A549 (cell line): ENCODE results near the gene FHIT. TPM values are rescaled to one million over a fixed set of nuclear protein-coding genes. Genes with fewer than 3 reads are reported as not detected.

Experiments
- ATAC-seq, 2 experiments: fragments of 200-7000 bp in 1 of 2; fragments of >200 bp in 1 of 2; cut with Nextera tagmentation in 1 of 2; cut with Tn5 transposase in 1 of 2; 3 replicates each; pipeline versions ENCODE4 v1.8.0 to v1.9.1; 2018 to 2020; ENCODE audit warnings: mild to moderate bottlenecking in 1 of 2, moderate library complexity in 1 of 2
- CTCF ChIA-PET: fragments of 300-600 bp; sonication (Branson Sonifier 250); formaldehyde crosslinking; extraction: SDS; loops from one replicate; lab custom pipeline; 2021; ENCODE audit warnings: antibody characterized with exemption, inconsistent platforms; lab: Yijun Ruan, JAX
- POLR2A ChIA-PET: fragments of 350-600 bp; formaldehyde crosslinking; extraction: SDS; loops from one replicate; lab custom pipeline; 2021; ENCODE audit warnings: antibody characterized with exemption, inconsistent platforms; lab: Yijun Ruan, JAX
- DNase-seq, 2 experiments: peaks; one replicate each; pipeline versions ENCODE4 v3.0.0 to v3.0.0-alpha.2; 2011 to 2016; ENCODE audit warnings: low read depth in 1 of 2, low spot score in 1 of 2
- FAIRE-seq: peaks from 2 replicates; lab custom pipeline; 2011; peaks lifted over from hg19 to GRCh38; lab: Jason Lieb, UNC
- H3K27ac ChIP-seq, 2 experiments: fragments of >200 bp; sonication (Bioruptor Twin); formaldehyde crosslinking; 3 replicates each; pipeline ENCODE4 v1.5.1; 2016 to 2017
- H3K4me1 ChIP-seq: fragments of >200 bp; sonication (Bioruptor Twin); formaldehyde crosslinking; 3 replicates; pipeline ENCODE4 v1.6.1; 2016
- H3K4me2 ChIP-seq: fragments of >200 bp; sonication (Bioruptor Twin); formaldehyde crosslinking; 3 replicates; pipeline ENCODE4 v1.6.1; 2016
- H3K4me3 ChIP-seq: fragments of >200 bp; sonication (Bioruptor Twin); formaldehyde crosslinking; 3 replicates; pipeline ENCODE4 v1.5.1; 2016
- H3K9me3 ChIP-seq: fragments of >200 bp; sonication (Bioruptor Twin); formaldehyde crosslinking; 3 replicates; pipeline ENCODE4 v1.6.1; 2016
- ATOH8 ChIP-seq: fragments of 250-450 bp; sonication (Bioruptor Pico); IDR thresholded peaks from 2 replicates; pipeline ENCODE4 v1.5.0; 2020; ENCODE audit warnings: low read depth, mild to moderate bottlenecking, moderate library complexity
- BCL3 ChIP-seq: fragments of >200 bp; sonication (Bioruptor Twin); formaldehyde crosslinking; IDR thresholded peaks from 3 replicates; pipeline ENCODE4 v1.6.1; 2016
- CHD2 ChIP-seq: fragments of 150-350 bp; IDR thresholded peaks from 2 replicates; pipeline ENCODE4 v1.6.1; 2014; ENCODE audit warnings: low read length; ENCODE audit not compliant: partially characterized antibody
- EP300 ChIP-seq, 2 experiments: fragments of >200 bp; sonication (Bioruptor Twin); formaldehyde crosslinking; IDR thresholded peaks; 2 replicates in 1 of 2; 3 replicates in 1 of 2; pipeline ENCODE4 v1.6.1; 2016 to 2017
- ESRRA ChIP-seq: fragments of 150-350 bp; IDR thresholded peaks from 2 replicates; pipeline ENCODE4 v1.6.1; 2014; ENCODE audit warnings: mild to moderate bottlenecking, low read length, borderline replicate concordance
- FOSL2 ChIP-seq, 2 experiments: fragments of 450-650 bp in 1 of 2; fragments of >200 bp in 1 of 2; sonication (Bioruptor Twin) in 1 of 2; formaldehyde crosslinking; IDR thresholded peaks; 2 replicates each; pipeline versions ENCODE4 v1.5.0 to v1.6.1; 2016 to 2020; ENCODE audit warnings: mild to moderate bottlenecking in 1 of 2, moderate library complexity in 1 of 2
- GATA3 ChIP-seq: IDR thresholded peaks from 2 replicates; pipeline ENCODE4 v1.6.1; 2012; ENCODE audit warnings: borderline replicate concordance
- HEYL ChIP-seq: fragments of 250-450 bp; sonication (Bioruptor Pico); IDR thresholded peaks from 2 replicates; pipeline ENCODE4 v1.8.0; 2021; ENCODE audit warnings: mild to moderate bottlenecking, moderate library complexity
- MAFK ChIP-seq: fragments of 450-650 bp; IDR thresholded peaks from 2 replicates; pipeline ENCODE4 v1.6.1; 2014; ENCODE audit not compliant: partially characterized antibody
- PHF8 ChIP-seq: fragments of 200-600 bp; sonication (generic); IDR thresholded peaks from 2 replicates; pipeline ENCODE4 v1.6.1; 2016; ENCODE audit warnings: low read depth, mild to moderate bottlenecking, antibody characterized with exemption, moderate library complexity, borderline replicate concordance
- RCOR1 ChIP-seq: fragments of 150-350 bp; IDR thresholded peaks from 2 replicates; pipeline ENCODE4 v1.6.1; 2014; ENCODE audit warnings: antibody characterized with exemption, low read length, low read depth
- RNF2 ChIP-seq: fragments of 200-600 bp; sonication (generic); IDR thresholded peaks from 2 replicates; pipeline ENCODE4 v1.6.1; 2016; ENCODE audit warnings: low read depth, mild to moderate bottlenecking, antibody characterized with exemption, moderate library complexity, borderline replicate concordance
- TFCP2L1 ChIP-seq: fragments of 250-450 bp; sonication (Bioruptor Pico); IDR thresholded peaks from 2 replicates; pipeline ENCODE4 v1.5.0; 2021; ENCODE audit warnings: mild to moderate bottlenecking
- TP53 ChIP-seq: fragments of 250-450 bp; sonication (Bioruptor Pico); IDR thresholded peaks from 2 replicates; pipeline ENCODE4 v1.5.0; 2021; ENCODE audit warnings: mild to moderate bottlenecking, moderate library complexity
- USF2 ChIP-seq: fragments of 450-650 bp; IDR thresholded peaks from 2 replicates; pipeline ENCODE4 v1.6.1; 2014; ENCODE audit warnings: antibody characterized with exemption
- ZSCAN20 ChIP-seq: fragments of 250-450 bp; sonication (Bioruptor Pico); IDR thresholded peaks from 2 replicates; pipeline ENCODE4 v1.8.0; 2022; ENCODE audit warnings: mild to moderate bottlenecking, moderate library complexity
- WGBS: methylation state at CpG from one replicate; pipeline ENCODE4 v1.1.6; 2017; ENCODE audit errors: missing lambda C conversion rate; 5-methylcytosine and 5-hydroxymethylcytosine counted together
- polyA plus RNA-seq, 4 experiments: library from polyadenylated mRNA; depleted of rRNA in 3 of 4; stranded (reverse); fragments of >200 nt; fragmentation: RNase III in 1 of 4; extraction: RNeasy Plus Mini Kit Qiagen cat#74134 plus additional on column Dnase treatment in 1 of 4; gene quantifications; 2 replicates in 3 of 4; 3 replicates in 1 of 4; pipeline ENCODE4 v1.2.3, GENCODE V29; 2011 to 2017
- TF ChIP-seq, protein P1 (sequence below): IDR thresholded peaks from 2 replicates; pipeline ENCODE4 v1.6.1; 2012
- TF ChIP-seq, protein P2 (sequence below): IDR thresholded peaks from 2 replicates; pipeline ENCODE4 v1.6.1; 2012

FHIT gene
- polyA plus RNA-seq, 2 of the 4 experiments (the other 2 are of a cell fraction): 0.76 to 0.92 TPM

DNA sequence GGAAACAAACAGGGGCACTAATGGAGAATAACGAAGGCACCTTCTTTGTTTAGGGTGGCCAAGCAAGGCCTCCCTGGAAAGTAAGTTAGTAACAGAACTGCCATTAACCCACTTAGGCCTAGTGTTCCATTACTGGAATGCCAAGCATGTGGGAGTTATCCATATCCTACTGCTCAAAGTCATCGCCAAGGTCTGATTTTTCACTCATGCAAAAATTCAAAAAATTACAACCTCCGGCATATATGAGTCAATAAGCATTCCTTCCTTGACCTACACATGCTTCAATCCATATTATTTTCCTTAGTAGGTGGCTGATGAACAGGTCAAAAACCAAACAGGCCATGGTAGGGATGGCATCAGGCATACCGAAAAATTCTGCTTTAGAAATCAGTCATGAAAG is 1097.2 kb downstream of the FHIT start:
- ChIA-PET CTCF (no interaction called here), POLR2A (no interaction called here)
- H3K9me3 ChIP-seq: no peaks in the 10 kb centered on the region
- DNase-seq (no peak), FAIRE-seq (no peak)
- H3K4me1 ChIP-seq: no peaks in the 10 kb centered on the region
- H3K4me2 ChIP-seq: no peak overlapping the region
- 28% methylated on average over 4 of the region's 4 CpGs for WGBS
- TF ChIP-seq RNF2 (no peak), MAFK (no peak), PHF8 (no peak), RCOR1 (no peak), USF2 (no peak), CHD2 (no peak), EP300 (IDR thresholded peaks at IDR 0.05) (no peak), TFCP2L1 (CRISPR knock-in tag) (no peak), ESRRA (no peak), HEYL (CRISPR knock-in tag) (no peak), TP53 (CRISPR knock-in tag) (no peak), FOSL2 (IDR thresholded peaks at IDR 0.05) (no peak), FOSL2 (CRISPR knock-in tag; IDR thresholded peaks at IDR 0.05) (no peak), GATA3 (no peak), ATOH8 (CRISPR knock-in tag) (no peak)
- TF ChIP-seq, all 56 proteins: peak for 0
- H3K4me3 ChIP-seq: no peak overlapping the region
- no peak for ATAC-seq
- H3K27ac ChIP-seq: no peak overlapping the region

DNA sequence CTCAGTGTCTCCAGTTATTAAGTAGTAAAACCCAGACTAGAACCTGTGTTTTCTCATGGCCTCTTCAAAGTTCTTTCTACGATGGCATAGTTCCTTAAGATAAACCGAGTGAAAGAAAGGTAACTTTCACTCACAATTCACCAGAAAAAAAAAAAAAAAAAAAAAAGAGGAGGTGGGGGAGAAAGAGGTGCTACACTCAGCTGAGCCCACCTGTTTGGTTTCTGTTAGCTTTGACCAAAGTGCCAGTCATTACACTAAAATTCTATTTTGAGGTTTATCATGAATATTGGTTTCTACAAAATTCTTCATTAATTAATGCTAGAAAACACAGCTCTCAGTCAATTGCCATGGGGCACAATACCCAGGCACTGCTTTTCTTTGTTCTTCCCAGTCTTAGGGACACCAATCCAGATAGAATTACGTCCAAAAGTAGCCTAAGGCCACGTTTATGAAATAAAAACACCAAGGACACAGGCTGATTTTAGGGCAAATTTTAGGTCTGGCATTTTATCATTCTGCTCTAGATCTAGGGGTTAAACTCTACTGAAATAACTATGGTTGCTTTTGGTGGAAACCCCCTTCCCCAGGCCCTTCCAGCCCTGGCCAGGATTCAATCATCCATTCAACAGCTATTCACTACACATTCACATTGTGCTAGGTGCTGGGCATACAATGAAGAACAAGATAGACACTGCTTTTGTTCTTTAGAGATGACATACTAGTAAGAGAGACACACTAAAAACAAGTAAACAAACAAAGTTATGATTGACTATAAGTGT is 1097.8 kb downstream of the FHIT start:
- CTCF ChIA-PET: no interaction called here
- Histone ChIP-seq H3K4me2 (no peak overlapping the region), H3K27ac (no peak overlapping the region), H3K9me3 (no peaks in the 10 kb centered on the region)
- FAIRE-seq: no peak
- no peak for ATAC-seq
- POLR2A ChIA-PET: no interaction called here
- TF ChIP-seq, protein P1, sequence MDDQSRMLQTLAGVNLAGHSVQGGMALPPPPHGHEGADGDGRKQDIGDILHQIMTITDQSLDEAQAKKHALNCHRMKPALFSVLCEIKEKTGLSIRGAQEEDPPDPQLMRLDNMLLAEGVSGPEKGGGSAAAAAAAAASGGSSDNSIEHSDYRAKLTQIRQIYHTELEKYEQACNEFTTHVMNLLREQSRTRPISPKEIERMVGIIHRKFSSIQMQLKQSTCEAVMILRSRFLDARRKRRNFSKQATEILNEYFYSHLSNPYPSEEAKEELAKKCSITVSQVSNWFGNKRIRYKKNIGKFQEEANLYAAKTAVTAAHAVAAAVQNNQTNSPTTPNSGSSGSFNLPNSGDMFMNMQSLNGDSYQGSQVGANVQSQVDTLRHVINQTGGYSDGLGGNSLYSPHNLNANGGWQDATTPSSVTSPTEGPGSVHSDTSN: no peak
- no peak for TF ChIP-seq ATOH8 (CRISPR knock-in tag)
- no peak for TF ChIP-seq ZSCAN20 (CRISPR knock-in tag)
- TF ChIP-seq BCL3: no peak
- TF ChIP-seq, protein P2, sequence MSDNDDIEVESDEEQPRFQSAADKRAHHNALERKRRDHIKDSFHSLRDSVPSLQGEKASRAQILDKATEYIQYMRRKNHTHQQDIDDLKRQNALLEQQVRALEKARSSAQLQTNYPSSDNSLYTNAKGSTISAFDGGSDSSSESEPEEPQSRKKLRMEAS: no peak
- TF ChIP-seq, all 56 proteins: peak for 0
- no peaks in the 10 kb centered on the region for H3K4me1 ChIP-seq
- H3K4me3 ChIP-seq: no peak overlapping the region
- DNase-seq: no peak
- 11% methylated on average over 4 of the region's 4 CpGs for WGBS
